ENCODE results near the gene CABLES1.

Gene CABLES1

DNA sequence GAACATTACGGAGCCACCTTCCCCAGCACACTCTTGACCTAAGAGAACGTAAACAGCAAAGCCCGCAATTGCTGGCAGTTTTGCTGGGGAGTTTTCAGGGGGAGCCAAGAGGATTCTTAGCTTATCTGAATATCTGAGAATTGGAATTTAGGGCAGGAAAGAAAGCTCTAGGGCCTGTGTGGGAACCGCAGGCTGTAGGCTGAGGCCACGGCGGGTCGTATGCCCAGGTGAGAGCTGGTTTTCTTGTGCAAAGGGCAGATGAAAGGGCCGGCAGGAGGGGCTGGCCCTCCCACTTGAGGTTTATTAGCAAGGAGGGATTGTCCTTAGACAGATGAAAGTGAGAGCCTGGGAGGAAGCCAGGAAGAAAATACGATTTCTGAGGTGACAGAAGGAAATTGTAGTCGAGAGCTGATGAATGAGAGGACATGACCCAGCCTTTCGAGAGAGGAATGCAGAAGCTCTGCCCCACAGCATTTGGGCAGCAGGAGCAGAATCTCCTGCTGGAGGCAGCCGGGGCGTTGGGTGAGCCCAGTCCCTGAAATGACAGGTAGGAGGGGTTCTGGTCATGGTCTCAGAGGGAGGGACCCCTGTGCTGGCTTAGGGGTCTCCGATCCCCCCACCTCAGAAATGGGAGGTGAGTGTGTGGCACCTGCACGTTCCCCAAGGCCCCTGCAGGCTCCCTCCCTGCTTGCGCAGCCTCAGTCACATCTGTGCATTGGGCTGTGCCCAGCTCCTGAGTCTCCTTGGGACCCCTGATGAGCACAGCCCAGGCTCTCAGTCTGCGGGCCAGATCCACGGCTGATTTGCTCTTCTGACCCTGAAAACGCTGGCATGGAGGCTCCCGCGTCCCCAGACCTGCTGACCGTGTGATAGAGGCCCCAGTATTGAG lies 61.1 kb downstream of the CABLES1 start:
- no peak for DNase-seq

DNA sequence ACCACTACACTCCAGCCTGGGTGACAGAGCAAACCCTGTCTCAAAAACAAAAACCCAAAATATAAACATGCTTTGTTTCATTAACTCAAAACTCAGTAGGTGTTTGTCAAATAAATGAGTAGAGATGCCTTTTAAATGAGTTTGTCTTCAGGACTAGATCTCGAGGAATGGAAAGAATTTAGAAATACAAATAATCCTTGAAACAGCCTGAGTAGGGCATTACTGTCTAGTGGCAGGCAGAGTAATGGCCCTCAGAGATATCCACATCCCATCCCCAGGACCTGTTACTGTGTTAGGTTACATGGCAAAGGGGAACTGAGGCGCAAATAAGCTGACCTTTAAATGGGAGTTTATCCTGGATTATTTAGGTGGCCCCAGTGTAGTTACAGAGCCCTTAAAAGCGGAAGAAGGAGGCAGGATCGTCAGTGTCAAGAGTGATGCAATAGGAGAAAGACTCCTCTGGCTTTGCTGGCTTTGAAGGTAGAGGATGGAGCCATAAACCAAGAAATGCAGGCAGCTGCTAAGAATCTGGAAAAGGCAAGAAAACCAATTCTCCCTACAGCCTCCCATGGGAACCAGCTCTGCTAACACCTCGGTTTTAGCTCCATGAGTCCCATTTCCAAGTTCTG lies 63.0 kb downstream of the CABLES1 start:
- DNase-seq: no peak

DNA sequence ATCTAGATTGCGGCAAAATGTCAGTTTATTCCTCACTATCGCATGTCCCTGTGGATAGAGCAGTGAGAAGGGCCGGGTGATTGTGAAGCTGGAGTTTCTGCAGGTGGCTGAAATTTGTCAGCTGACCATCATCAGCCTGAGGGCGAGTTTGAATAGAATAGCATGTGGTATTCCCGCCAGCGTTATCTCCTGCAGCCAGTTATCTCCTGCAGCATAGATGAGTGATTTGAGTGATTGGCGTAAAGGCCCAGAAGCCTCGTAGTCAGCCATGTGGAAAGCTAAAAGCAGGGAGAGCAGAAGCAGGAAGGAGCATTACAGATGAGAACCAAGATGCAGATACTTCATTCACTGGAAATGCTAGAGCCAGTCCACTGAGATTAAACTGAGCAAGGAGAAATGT lies 65.5 kb downstream of the CABLES1 start:
- DNase-seq: no peak

DNA sequence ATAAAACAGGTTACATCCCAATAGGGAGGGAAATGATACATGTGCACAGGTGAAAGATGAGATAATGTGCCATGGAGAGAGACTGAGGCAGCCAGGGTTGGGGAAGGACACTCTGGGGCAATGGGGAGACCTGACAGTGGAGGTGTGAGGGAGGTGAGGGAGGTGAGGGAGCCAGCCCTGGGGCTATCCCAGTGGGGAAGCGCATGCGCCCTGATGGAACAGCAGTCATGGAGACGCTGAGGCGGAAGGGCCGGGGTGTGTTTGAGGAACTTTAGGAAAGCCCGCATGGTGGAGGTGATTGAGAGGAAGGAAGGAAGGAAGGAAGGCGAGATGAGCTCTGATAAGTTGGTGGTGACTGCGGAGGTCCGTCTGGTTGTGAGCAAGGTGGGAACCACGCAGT lies 66.5 kb downstream of the CABLES1 start:
- DNase-seq: no peak

DNA sequence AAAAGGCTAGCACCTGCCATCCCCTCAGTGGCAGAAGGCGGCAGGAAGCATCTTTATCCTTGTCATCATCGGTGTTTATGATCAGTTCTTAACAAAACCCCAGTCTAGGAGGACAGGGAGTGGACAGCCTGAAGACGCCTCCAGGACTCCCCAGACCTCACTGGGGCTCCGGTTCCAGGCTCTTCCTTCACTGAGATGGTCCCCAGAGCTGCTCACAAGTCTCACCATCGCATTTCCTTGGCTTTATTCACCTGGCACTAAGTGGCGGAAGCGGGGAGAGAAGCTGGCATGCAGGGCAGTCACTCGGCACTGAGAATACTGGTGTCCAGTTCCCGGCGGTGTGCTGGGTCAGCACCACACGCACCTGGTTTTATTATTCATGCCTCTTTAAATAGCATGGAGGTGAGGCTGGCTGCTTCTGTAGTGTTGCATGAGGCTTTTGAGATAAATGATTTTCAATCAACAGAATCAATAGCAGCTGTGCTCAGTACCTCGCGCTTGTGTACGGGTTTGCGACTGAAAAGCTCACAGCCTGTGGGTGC lies 68.7 kb downstream of the CABLES1 start:
- DNase-seq: no peak

DNA sequence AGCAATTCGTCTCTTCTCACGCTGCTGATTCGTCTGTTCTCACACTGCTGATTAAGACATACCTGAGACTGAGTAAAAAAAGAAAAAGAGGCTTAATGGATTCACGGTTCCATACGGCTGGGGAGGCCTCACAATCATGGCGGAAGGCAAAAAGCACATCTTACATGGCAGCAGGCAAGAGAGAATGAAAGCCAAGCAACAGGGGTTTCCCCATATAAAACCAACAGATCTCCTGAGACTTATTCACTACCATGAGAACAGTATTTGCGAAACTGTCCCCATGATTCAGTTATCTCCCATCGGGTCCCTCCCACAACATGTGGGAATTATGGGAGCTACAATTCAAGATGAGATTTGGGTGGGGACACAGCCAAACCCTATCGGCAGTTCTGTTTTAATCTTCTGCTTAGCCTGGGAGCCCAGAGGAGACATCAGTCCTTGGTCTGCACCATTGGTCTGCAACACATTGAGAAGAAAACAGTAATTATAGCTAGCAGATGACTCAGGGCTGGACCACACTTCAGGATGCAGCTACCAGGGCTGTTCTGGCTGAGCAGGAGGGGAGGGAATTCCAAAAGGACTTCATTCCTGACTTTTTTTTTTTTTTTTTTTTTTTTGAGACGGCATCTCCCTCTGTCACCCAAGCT lies 69.4 kb downstream of the CABLES1 start:
- no peak for DNase-seq

DNA sequence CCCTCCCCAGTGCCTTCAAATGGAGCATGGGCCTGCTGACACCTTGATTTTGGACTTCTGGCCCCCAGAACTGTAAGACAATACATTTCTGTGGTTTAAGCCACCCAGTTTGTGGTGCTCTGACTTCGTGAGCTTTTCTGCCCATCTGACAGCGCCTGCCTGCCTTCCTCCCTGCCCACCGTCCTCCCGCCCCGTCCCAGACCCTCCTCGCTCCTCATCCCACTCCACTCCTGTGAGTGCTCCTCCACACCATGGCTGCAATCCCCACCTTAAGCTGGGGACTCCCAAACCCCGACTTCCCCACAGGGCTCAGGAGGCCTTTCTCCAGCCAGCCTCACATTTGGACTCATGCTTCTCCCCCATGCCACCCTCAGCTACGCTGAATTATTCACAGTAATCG lies 70.7 kb downstream of the CABLES1 start:
- no peak for DNase-seq

DNA sequence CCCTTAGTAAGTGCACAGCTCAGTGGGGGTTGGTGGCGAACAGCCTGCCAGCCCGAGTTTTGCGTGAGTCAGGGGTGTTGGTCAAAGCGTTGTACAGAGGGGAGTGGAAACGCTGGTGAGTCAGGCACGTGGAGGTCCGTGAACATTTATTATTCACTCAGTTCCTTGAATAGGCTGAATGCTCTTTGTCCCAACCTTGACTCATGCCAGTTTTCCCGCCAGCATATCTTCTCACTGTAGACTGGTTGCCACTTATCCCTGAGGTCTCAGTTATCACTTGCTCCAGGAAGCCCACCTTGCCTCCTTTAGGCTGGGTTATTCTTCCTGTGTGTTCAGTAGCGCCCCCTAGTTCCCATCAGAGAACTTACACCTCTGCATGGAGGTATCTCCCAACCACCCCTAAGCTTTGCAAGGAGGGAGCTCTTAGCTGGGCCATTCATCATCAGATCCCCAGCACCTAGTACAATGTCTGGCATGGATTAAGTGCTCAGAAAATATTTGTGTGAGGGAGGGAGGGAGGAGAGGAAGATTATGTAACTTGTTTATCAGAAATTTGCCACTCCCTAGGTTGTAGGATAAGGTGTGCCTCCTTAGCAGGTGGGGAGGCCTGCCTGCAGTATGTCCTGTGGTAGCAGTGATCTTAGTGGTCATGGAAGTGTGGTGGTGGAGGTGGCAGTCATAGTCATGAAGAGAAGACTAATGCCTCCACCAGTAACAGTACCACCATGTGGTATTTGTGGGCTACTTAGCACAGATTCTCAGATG lies 72.1 kb downstream of the CABLES1 start:
- no peak for DNase-seq

DNA sequence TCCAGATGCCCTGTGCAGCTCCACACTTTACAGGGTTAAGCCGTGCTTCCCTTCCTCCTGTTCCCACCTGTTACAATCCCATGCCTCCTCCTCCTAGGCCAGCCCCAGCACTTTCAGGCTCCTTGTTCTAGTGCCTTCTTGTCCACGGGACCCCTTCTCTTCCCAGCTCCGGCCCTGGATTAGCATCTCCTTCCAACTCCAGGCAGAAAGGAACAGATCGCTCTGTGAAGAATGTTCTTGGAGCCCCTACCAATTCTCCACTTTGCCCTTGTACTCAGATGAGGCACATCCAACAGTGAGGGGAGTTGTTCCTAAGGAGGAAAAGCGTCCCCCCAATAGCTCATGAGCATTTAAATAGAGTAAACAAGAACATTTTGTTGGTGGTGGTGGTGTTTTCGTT lies 72.7 kb downstream of the CABLES1 start:
- no peak for DNase-seq

DNA sequence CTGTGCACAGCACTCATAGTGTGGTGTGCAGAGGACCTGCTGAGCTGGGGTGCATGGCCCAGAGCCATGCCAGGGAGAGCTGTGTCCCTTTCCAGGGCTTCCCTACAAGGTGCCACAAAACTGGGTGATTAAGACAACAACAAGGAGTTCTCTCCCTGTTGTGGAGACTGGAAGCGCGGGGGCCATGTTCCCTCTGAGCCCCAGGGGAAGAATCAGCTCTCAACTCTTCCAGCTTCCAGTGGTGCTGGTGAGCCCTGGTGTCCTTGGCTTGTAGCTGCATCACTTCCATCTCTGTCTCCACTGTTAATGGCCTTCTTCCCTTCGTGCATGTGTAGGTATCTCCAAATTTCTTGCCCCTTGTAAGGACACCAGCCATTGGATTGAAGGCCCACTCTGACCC lies 73.3 kb downstream of the CABLES1 start:
- no peak for DNase-seq

DNA sequence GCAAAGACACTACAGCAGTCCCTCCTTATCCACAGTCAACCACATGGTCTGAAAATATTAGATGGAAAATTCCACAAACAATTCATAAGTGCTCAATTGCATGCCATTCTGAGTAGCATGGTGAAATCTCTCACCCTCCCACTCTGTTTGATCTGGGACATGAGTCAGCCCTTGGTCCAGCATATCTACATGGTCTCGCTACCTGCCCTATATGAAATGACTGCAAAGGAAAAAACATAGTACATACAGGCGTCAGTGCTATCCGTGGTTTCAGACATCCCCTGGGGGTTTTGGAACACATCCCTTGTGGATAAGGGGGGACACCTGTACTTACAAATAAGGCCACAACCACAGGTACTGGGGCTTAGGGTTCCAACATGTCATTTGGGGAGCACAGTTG lies 73.7 kb downstream of the CABLES1 start:
- DNase-seq: no peak

DNA sequence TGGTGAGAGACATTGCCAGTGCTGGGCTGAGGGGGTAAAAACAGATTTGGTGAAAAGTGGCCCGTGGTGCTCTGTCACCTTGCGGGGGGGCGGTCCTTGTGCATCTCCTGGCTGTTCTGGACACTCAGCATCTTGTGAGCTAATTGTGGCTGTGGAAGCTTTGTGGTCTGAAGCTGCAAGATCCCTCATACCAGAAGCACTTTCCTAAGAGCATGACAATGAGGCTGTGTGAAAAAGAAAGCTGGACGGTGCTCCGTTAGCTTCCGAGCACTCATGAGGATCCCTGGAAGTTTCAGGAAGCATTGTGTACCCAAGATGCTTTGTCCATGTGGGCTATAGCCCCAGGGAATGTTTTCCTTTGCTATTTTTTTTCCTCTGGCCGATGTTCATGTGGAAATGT lies 74.5 kb downstream of the CABLES1 start:
- DNase-seq: no peak

DNA sequence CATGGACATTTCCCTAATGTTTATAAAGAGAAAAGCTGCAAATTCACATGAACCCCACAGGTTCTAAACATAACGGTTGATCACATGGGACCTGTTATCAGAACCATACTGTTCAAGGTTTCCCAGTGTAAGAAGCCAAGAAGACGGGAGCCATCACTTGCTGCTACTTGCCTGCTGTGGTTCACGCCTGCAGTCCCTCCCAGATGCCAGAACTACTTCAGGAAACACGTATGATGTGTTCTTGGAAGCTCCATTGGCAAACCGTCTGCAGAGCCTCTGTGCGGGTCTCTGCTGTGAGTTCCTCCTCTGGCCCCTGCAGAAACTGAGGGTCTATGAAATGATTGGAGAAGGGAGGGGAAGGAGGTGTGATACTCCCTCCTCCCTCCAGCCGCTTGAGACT lies 75.2 kb downstream of the CABLES1 start:
- DNase-seq: no peak

DNA sequence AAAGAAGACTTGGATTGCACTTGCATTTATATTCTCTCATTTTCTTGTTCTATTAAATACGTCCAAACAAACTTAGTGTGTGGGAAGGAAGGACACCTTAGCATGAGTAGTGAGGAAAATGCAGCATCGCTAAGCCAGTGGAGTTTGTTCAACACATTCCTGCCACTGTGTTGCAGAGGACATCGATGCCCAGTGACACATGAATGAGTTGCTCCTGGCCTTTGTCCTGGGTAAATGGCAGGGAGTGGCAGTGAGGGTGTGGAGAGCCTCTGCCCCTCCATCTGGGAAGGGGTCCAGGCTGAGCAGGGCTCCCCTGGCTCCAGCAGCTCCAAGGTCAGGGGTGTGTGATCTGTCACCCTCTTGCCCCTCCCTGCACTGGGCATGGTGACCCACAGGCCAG lies 75.9 kb downstream of the CABLES1 start:
- DNase-seq: no peak

DNA sequence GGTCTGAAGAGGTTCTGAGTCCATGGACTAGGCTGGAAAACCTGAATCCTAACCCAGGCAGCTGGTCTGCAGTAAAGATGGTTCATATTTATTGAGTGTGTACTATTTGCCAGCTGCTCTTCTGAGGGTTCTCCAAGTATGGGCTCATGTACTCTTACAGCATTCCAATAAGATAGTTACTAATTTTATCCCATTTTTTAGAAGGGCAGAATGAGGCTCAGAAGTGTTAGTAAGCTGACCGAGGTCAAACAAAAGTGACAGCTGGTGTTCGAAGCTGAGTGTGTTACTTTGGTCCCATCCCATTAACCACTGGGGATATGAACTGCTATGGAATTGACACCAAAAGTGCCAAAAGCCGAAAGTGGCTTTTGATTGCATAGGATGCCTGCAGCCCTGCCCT lies 76.9 kb downstream of the CABLES1 start:
- DNase-seq: no peak

DNA sequence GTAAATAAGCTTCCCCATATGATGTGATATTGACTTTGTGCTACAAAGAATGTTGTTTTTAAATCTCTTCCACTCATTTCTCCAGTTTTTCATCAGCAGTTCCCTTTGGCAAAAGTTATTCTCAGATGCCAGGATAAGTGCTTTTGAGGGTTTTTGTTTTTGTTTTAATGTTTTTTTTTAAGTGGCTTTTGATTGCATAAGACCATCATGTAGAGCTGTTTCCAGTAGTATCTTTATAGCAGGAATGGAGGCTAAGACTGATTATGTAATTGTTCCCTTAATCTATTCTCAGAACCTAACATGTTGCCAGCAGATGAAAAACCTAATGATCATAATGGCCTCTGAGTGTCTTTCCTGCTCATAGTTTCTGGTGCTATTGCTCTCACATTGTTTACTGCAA lies 77.9 kb downstream of the CABLES1 start:
- DNase-seq: no peak

DNA sequence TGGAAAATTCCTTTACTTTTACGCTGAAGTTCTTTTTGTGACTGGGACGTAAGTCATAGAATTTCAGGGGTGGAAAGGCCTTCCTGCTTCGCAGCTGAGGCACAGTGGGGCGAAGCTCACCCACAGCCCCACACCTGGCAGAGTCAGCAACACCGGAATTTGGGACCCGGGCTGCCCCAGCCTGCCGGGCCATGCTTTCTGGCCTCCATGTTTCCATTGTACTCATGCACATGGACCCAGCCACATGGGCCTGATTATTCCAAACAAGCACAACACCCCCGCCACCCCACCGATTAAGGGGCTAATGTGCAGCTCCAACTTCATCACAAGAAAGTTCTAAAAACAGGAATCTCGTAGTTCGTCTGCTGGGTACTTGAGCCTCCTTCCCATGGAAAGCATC lies 82.5 kb downstream of the CABLES1 start:
- DNase-seq: no peak

DNA sequence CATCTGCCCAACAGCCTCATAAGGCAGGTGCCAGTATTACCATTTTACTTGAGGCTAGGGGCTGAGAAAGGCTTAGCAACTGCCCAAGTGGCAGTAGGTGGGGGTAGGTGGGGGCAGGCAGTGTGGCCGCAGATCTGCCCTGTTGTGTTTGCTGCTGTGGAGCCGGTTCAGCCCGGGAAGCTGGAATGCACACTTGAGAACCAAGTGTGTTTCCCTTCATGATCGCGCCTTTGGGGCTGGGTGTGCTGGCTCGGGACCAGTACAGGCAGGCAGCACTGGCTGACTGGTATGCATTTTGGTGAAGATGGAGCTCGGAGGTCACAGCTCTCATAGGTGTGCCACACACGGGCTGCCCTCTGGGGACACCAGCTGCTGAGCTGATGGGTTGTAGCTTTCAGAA lies 85.1 kb downstream of the CABLES1 start:
- no peak for DNase-seq

DNA sequence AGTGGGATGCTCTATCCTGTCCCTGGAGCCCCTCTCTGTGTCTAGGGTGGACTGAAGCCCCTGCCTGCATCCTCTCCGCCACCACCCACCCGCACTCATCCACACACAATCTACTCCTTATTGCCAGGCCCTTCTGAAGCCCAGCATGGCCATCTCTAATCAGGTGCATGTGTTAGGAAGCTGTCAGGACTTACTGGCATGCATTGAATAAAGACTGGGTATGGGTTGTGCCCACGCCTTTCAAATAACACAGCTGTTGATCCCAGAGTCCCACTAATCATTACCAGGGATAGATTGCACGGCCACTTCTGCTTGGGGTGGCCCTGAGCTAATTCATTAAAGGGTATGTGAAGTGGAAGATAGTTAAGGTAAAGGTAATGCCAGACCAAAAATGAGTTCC lies 88.4 kb downstream of the CABLES1 start:
- DNase-seq: no peak

DNA sequence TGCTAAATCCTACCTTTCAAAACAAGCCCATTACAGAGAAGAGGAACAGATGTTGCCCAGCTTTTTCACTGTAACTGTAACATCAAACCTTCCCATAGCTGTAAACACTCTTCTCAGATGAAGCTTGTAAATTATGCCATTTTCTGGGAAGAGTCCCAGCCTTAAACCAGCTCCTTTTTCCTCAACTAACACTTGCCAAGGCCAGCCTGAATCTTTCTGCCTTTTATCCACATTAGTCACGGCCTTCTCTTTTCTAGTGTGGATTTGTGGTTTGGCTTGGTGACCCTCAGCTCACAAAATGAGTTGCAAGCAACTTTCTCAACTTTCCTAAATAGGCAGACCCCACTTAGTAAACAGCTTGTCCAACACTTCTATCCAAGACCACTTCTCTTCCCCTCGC lies 90.2 kb downstream of the CABLES1 start:
- no peak for DNase-seq

DNA sequence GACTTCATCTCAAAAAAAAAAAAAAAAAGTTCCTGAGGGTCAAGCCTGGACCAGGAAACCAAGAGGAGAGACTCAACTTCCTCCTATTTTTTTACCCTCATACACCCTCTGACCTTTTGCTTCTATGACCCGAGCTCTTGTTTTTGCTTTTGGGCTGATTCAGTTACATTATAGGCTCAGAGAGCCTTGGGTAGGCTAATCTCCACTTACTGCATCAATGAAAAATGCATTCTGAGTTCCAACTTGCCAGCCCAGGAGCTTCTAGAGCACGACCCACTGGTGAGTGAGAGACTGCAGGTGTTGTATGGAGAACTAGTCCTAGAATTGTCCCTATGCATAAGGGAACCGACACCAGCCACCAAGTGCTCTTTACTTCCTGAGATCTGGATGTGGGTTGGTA lies 91.1 kb downstream of the CABLES1 start:
- DNase-seq: no peak

DNA sequence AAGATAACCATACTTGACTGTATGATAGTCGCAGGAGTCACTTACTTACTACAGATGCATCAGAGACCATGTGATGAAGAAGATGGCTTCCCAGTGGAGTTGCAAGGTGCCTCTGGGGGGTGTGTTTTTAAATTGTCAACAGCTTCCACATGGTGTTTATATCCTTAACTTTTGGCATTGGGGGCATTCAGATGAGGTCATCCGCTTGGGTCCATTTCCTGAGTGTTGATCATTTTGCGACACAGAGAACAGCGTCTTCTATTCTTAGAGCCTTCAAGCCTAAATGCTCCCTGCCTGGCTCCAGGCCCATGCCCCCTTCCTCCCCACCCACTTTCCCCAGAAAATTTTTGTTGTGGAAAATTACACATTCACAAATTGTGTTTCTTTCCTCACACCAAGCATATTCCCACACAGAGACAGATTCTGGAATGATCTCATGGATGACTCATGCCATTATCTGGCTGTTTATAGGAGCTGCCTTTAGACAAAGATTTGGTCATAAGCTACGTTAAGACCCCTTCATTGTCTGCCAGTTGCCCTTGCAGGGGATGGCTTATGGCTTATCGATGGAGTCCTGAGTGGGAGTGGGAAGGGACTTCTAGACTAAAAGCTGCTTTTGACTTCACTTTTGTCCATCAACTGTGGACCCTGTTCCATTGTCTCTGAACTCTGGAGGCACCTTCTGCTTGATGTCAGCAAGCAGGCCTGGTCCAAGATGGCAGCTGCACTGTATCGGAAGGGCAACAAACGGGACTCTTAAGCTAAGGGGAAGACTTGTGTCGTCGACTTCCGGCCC lies 91.8 kb downstream of the CABLES1 start:
- DNase-seq: no peak

Data from CD4-positive, alpha-beta T cell treated with Interleukin-1 beta for 1 hour (primary cell).